GM18520 (cell line): ENCODE measurements around the gene PGAP6.
"Not testable (repeated sequence)": the region's sequence is repeated elsewhere in the genome, so short reads cannot be mapped to it uniquely, and the experiment has no call there.

ENCODE experiments used
- ATAC-seq: cut with Tn5 transposase; IDR thresholded peaks from one replicate; pipeline ENCODE4 v1.9.1; 2021; ENCODE audit not compliant: unreplicated experiment

The PGAP6 gene

DNA sequence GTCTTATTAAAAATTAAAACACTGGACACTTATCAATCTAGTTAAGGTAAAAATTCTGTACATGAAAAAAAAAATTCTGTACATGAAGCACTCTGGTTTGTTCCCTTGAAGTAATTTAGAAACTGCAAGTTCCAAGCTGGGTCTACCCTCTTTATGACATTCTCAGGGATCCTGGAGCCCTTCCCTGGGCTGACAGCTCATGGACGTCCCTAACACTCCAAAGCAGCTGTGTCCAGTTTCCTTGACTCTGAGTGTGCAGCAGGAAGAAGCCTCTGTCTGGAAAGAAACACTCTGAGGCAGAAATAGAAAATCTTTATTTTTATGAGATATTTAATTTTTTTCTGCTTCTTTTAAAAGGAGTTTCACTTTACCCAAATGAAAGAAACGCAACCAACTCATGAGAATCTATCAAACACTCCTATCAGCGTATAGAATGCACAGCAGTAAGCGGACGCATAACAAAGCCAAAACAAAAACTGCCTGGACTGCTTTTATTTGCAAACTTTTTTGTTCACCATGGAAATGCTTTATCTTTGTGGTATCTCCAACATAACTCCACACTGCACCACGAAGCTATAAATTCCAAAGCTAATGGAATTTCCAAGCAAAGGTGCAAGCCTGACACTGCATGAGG is 50.5 kb downstream of the PGAP6 start:
- ATAC-seq, result not testable (repeated sequence)

GRCh38 chr16:330741-331140 is 51.0 kb downstream of the PGAP6 start:
- no peak for ATAC-seq

- ATAC-seq, result no peak
Measured at GRCh38 chr16:325375-326145, 56.2 kb downstream of the PGAP6 start.

- ATAC-seq, result no peak
Measured at GRCh38 chr16:324451-325334, 57.1 kb downstream of the PGAP6 start.

DNA sequence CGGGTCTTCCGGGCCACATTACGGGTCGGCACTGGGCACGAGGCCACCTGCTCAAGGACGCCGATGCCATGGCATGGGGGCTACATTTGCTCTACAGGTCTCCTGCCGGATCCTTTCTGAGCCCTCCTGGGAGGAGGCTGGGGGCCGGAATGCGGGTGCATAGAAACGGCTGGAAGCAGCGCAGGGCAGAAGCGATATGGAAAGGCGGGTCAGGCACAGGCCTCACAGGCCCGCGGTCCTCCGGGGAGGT is 57.7 kb downstream of the PGAP6 start:
- no peak for ATAC-seq

DNA sequence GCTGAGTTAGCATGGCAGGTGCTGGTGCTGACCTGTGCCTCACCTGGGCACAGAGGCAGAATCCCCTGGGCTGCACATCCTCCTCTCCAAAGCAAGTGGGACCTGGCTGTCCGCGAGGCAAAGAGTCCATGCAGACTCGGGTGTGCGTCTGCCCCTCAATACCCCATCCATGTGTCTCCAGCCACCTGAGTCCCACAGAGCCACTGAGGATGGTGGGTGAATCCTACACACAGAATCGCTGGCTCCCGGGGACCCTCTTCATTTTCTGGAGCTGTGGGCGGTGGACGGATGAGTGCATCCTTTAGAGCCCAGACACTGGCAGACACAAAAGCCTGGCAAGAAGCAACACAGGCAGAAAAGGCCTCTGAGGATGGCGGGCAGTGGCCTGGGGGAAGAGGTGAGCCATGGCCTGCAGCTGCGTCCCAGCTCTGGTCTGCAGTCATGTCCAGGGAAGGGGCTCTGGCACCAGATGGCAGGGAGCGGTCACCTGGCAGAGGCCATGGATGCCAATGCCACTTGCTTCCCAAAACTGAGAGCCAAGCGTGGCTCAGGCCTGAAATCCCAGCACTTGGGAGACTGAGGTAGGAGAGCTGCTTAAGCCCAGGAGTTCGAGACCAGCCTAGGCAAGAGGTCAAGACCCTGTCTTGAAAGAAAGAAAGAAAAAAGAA is 59.2 kb downstream of the PGAP6 start:
- no peak for ATAC-seq

DNA sequence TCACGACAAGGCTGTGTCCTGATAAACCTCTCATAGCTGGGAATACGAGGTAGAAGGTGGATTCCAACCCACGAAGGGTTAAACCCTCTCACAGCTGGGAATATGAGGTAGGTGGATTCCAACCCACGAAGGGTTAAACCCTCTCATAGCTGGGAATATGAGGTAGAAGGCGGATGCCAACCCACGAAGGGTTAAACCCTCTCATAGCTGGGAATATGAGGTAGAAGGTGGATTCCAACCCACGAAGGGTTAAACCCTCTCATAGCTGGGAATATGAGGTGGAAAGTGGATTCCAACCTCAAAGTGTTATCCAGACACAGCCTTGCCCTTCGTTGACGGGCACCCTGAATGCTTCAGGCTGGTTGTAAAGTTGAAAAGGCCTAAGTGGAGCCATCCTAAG is 60.2 kb downstream of the PGAP6 start:
- no peak for ATAC-seq
